ENCODE data around the gene GPATCH3. TPM values are rescaled to one million over a fixed set of nuclear protein-coding genes. Genes with fewer than 3 reads are reported as not detected.

Gene GPATCH3
- total and polyA plus RNA-seq, 2 of the 8 experiments (the other 6 are each of a cell fraction or from before 2014, with no cell fraction given), result 7.9 to 17.4 TPM

DNA sequence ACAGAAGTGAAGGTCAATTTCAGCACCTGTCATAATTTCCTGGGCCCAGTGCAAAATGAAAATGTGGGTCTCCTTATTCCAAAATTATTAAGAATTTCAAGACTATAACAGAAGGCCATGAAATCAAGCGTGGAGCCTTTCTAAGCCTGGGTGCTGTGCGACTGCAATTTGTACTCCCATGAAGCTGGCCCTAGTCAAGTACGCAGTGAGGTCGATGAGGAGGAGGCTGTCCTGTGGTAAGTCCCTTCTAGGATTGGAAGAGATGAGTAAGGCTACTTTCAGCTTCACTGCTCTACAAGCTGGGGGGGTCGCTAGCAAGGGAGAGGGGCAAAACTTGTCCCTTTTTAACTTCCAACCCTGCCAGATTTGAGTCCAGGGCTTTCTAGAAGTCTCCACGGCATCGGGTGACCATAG, 20.9 kb upstream of the GPATCH3 start (continued):
- TF ChIP-seq GTF2F1 (IDR thresholded peaks at IDR 0.05; ENCODE audit: borderline replicate concordance, low read depth, low read length), result no peak
- TF ChIP-seq, protein P1, sequence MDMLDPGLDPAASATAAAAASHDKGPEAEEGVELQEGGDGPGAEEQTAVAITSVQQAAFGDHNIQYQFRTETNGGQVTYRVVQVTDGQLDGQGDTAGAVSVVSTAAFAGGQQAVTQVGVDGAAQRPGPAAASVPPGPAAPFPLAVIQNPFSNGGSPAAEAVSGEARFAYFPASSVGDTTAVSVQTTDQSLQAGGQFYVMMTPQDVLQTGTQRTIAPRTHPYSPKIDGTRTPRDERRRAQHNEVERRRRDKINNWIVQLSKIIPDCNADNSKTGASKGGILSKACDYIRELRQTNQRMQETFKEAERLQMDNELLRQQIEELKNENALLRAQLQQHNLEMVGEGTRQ (IDR thresholded peaks at IDR 0.05; ENCODE audit: low read length), result no peak

All from H1 (cell line).